Measurements from ENCODE around the gene NUDT8.

DNA sequence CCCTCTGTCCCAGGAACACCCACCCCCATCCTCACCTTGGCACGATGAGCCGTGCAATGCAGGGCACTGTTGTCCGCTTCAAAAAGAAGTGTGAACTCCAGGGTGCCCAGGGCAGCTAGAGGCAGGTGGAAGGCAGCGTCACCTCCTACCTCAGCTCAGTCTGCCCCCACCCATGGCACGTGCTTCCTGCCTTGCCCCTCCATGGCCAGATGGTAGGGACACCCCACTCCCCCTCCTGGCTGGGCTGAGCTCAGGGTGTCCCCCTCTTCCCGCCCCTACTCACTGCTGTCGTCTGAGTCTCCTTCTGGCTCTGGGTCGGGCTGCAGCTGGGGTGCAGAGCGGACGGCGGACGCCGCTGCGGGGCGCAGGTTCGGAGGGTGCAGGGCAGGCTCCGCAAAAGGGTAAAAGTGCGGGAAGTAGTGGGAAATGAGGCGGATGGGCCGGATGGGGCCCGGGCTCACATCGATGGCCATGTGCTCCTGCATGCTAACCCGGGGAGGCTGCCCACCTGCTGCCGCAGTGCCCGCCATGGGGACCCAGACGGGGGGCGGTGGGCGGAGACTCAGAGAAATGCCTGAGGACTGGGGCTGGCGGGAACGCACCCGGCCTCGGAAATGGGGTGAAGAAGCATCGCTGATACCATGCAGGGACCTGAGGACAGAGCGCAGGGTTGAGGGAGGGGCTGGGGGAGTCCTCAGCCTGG lies 13.9 kb downstream of the NUDT8 start:
- TF ChIP-seq, protein P1, sequence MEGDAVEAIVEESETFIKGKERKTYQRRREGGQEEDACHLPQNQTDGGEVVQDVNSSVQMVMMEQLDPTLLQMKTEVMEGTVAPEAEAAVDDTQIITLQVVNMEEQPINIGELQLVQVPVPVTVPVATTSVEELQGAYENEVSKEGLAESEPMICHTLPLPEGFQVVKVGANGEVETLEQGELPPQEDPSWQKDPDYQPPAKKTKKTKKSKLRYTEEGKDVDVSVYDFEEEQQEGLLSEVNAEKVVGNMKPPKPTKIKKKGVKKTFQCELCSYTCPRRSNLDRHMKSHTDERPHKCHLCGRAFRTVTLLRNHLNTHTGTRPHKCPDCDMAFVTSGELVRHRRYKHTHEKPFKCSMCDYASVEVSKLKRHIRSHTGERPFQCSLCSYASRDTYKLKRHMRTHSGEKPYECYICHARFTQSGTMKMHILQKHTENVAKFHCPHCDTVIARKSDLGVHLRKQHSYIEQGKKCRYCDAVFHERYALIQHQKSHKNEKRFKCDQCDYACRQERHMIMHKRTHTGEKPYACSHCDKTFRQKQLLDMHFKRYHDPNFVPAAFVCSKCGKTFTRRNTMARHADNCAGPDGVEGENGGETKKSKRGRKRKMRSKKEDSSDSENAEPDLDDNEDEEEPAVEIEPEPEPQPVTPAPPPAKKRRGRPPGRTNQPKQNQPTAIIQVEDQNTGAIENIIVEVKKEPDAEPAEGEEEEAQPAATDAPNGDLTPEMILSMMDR (IDR thresholded peaks at IDR 0.05; ENCODE audit: insufficient read depth, low read depth, low read length): no peak
- peak; percentile 59 for TF ChIP-seq EZH2 (IDR thresholded peaks at IDR 0.05; ENCODE audit: insufficient read depth, low read length)

Data from astrocyte (in vitro differentiated cells and primary cell).